ENCODE measurements around the gene KRTAP12-4. TPM values are rescaled to one million over a fixed set of nuclear protein-coding genes. Genes with fewer than 3 reads are reported as not detected.

KRTAP12-4 gene
- total RNA-seq, 4 donors from 2014 or later, result not detected

DNA sequence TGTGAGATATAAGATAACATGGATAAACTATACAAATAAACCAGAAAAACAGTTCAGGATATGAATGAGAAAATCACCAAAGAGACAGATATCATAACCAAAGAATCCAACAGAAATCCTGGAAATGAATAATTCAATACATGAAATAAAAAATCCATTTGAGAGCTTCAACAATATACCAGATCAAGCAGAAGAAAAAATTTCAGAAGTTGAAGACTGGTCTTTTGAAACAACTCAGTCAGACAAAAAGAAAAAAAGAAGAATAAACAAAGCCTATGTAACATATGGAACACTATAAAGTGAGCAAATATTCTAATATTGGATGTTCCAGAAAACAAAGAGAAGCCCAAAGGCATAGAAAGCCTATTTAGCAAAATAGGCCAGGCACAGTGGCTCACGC, 17.5 kb upstream of the KRTAP12-4 start:
- H3K27me3 ChIP-seq, result no peaks in the 10 kb centered on the region
- DNase-seq, result no peak
- in situ Hi-C loops (cut with MboI; ENCODE audit: low pct_ligation_motif_present in 1 of 4, low pct_unique_long_range_greater_than_20kb in 1 of 4, low sequenced_read_pairs in 3 of 4) (no loop called here), intact Hi-C loops (cut with DNase I; ENCODE audit: low total_unique reads) (no loop called here)
- H3K27ac ChIP-seq, result no peak overlapping the region
- TF ChIP-seq, protein P1, sequence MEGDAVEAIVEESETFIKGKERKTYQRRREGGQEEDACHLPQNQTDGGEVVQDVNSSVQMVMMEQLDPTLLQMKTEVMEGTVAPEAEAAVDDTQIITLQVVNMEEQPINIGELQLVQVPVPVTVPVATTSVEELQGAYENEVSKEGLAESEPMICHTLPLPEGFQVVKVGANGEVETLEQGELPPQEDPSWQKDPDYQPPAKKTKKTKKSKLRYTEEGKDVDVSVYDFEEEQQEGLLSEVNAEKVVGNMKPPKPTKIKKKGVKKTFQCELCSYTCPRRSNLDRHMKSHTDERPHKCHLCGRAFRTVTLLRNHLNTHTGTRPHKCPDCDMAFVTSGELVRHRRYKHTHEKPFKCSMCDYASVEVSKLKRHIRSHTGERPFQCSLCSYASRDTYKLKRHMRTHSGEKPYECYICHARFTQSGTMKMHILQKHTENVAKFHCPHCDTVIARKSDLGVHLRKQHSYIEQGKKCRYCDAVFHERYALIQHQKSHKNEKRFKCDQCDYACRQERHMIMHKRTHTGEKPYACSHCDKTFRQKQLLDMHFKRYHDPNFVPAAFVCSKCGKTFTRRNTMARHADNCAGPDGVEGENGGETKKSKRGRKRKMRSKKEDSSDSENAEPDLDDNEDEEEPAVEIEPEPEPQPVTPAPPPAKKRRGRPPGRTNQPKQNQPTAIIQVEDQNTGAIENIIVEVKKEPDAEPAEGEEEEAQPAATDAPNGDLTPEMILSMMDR (IDR thresholded peaks at IDR 0.05), result no peak
- TF ChIP-seq POLR2AphosphoS5 (IDR thresholded peaks at IDR 0.05) (no peak), POLR2A (IDR thresholded peaks at IDR 0.05) (no peak), EP300 (IDR thresholded peaks at IDR 0.05; ENCODE audit: low read depth) (no peak)
- 95% methylated on average over 1 of the region's 1 CpG; no CpG with 5 or more reads in 1 of the 2 donors for WGBS, 2 donors (ENCODE audit: low coverage in 1 of 2)
- no peak overlapping the region for H3K4me3 ChIP-seq
- no peaks in the 10 kb centered on the region for H3K36me3 ChIP-seq
- peaks cover 0 to 5% of the 10 kb centered on the region in 2 donors for H3K9me3 ChIP-seq
- no peaks in the 10 kb centered on the region for H3K4me1 ChIP-seq

DNA sequence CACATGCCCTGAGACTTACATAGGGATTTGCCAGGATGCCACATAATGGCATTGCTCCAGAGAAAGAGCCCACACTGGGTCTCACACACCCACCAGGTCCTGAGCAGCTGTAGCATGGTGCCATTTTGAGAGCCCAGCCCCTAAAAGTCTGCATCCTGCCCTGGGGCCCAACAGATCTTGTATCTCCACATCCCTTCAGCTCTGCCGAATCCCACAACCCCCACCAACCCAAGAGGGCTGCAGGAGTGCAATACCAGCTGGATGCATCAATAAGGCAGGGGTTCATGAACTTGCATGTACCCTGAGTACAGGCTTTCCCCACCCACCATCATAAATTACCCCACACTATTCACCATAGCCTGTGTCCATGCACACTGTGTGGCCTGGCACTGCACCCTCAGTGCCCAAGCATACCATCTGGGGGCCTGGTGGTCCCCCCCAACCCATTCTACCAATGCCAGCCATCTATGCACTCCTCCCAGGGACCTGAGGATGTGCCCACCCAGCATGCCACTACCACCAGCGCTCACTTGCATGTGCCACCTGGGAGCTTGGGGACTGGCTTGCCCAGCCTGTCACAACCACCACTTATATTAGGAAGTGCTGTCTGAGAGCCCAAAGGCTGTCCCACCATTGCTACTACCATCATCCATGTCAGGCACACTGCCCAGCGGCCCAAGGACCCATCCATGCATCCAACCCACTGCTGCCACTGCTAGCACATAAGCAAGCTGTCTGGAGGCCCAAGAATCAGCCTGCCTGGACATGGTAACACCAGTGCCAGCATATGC, 16.4 kb upstream of the KRTAP12-4 start:
- intact Hi-C loops (cut with DNase I; ENCODE audit: low total_unique reads) (no loop called here), in situ Hi-C loops (cut with MboI; ENCODE audit: low pct_ligation_motif_present in 1 of 4, low pct_unique_long_range_greater_than_20kb in 1 of 4, low sequenced_read_pairs in 3 of 4) (no loop called here)
- Histone ChIP-seq H3K27me3 (no peaks in the 10 kb centered on the region), H3K9me3 (peaks cover 0 to 5% of the 10 kb centered on the region in 2 donors), H3K36me3 (no peaks in the 10 kb centered on the region), H3K27ac (no peak overlapping the region), H3K4me3 (no peak overlapping the region), H3K4me1 (no peaks in the 10 kb centered on the region)
- 74% methylated on average over 3 of the region's 3 CpGs; no CpG with 5 or more reads in 1 of the 2 donors for WGBS, 2 donors (ENCODE audit: low coverage in 1 of 2)
- DNase-seq, result no peak
- no peak for TF ChIP-seq EP300 (IDR thresholded peaks at IDR 0.05; ENCODE audit: low read depth)
- TF ChIP-seq POLR2A (IDR thresholded peaks at IDR 0.05), result no peak
- TF ChIP-seq POLR2AphosphoS5 (IDR thresholded peaks at IDR 0.05), result no peak
- TF ChIP-seq, protein P1 (IDR thresholded peaks at IDR 0.05), result no peak

DNA sequence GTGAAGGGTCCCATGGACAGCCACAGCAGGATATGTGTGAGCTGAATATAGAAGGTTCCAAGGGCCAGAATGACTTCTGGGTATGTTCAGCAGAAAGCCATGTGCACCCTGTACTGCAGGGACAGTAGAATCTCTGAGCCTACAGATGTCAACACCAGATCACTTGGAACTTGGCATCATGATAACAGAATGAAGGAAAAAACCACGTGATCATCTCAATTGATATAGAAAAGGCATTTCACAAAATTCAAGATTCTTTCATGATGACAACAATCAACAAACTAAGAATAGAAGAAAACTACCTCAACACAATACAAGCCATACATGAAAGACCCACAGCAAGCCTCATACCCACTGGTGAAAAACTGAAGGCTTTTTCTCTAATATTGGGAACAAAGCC, 13.2 kb upstream of the KRTAP12-4 start:
- in situ Hi-C loops (cut with MboI; ENCODE audit: low pct_ligation_motif_present in 1 of 4, low pct_unique_long_range_greater_than_20kb in 1 of 4, low sequenced_read_pairs in 3 of 4), result no loop called here
- no peak for DNase-seq
- Histone ChIP-seq H3K36me3 (no peaks in the 10 kb centered on the region), H3K9me3 (peaks cover 0 to 6% of the 10 kb centered on the region in 2 donors), H3K27me3 (no peaks in the 10 kb centered on the region), H3K4me1 (no peaks in the 10 kb centered on the region), H3K4me3 (no peak overlapping the region), H3K27ac (no peak overlapping the region)
- 64% methylated on average over 1 of the region's 1 CpG; no CpG with 5 or more reads in 1 of the 2 donors for WGBS, 2 donors (ENCODE audit: low coverage in 1 of 2)
- TF ChIP-seq POLR2A (IDR thresholded peaks at IDR 0.05), result no peak
- no peak for TF ChIP-seq POLR2AphosphoS5 (IDR thresholded peaks at IDR 0.05)
- no peak for TF ChIP-seq EP300 (IDR thresholded peaks at IDR 0.05; ENCODE audit: low read depth)
- TF ChIP-seq, protein P1 (IDR thresholded peaks at IDR 0.05), result no peak
- intact Hi-C loops (cut with DNase I; ENCODE audit: low total_unique reads), result no loop called here

DNA sequence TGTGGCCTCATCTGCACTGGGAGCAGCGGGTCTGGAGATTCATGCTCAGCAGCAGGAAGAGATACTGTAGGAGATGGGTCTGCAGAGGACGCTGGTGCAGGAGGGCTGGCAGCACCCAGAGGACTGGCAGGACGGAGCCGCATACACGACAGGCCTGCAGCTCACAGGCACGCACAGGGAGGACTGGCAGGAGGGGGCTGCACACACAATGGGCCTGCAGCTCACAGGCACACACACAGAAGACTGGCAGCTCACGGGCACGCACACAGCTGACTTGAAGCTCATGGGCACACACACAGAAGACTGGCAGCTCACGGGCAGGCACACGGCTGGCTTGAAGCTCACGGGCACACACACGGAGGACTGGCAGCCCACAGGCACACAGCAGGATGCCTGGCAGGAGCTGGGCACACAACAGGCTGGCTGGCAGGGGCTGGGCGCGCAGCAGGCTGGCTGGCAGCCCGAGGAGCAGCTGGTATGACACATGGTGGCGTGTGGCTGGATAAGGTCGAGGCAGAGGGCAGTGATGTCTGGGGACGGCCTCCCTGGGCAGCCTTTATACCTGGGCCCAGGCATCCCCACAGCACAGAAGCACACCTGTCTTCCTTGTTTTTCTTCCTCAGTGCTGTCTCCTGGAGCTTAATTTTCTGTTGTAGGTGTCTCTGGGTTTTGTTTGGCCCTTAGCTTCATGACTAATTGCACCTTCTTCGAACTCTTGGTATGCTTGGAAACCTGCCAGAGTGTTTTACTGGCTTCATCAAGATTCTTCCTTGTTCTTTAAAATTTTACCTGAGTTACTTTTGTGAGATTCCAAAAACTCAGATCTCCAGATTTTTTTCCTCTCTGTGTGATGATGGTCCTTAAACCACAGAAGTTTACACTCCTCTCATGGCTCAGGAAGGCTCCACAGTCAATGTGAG, 12.2 kb upstream of the KRTAP12-4 start, which contains the start of gene KRTAP12-2:
Gene KRTAP12-2, minus strand, starts transcription at position 527 of the 920 bp plus-strand sequence. Its CDS starts 41 bp downstream, at position 486.
- intact Hi-C loops (cut with DNase I; ENCODE audit: low total_unique reads), result no loop called here
- 58 to 74% methylated on average over 5 to 15 of the region's 19 CpGs for WGBS, 2 donors (ENCODE audit: low coverage in 1 of 2)
- in situ Hi-C loops (cut with MboI; ENCODE audit: low pct_ligation_motif_present in 1 of 4, low pct_unique_long_range_greater_than_20kb in 1 of 4, low sequenced_read_pairs in 3 of 4), result no loop called here

More for the DNA sequence above, 12.2 kb upstream of the KRTAP12-4 start, which contains the start of gene KRTAP12-2:
- H3K27me3 ChIP-seq, result no peaks in the 10 kb centered on the region
- DNase-seq, result no peak
- H3K27ac ChIP-seq, result no peak within 1 kb of the TSS
- no peak for TF ChIP-seq POLR2A (IDR thresholded peaks at IDR 0.05)
- TF ChIP-seq POLR2AphosphoS5 (IDR thresholded peaks at IDR 0.05), result no peak
- TF ChIP-seq, protein P1 (IDR thresholded peaks at IDR 0.05), result no peak
- no peak for TF ChIP-seq EP300 (IDR thresholded peaks at IDR 0.05; ENCODE audit: low read depth)
- H3K4me3 ChIP-seq, result no peak within 1 kb of the TSS
- H3K36me3 ChIP-seq, result no peaks in the 10 kb centered on the region
- H3K9me3 ChIP-seq, result peaks cover 0 to 6% of the 10 kb centered on the region in 2 donors
- no peaks in the 10 kb centered on the region for H3K4me1 ChIP-seq
